Kidney capillary endothelial cell (primary cell): ENCODE results near the gene KRTAP2-2.

Source experiments
- DNase-seq: peaks from one replicate; pipeline ENCODE4 v3.0.0-alpha.2; 2018; ENCODE audit warnings: low spot score

KRTAP2-2 gene

GRCh38 chr17:41020336-41020735, 34.7 kb downstream of the KRTAP2-2 start:
- no peak for DNase-seq

- DNase-seq: no peak
Observed at GRCh38 chr17:41019415-41019814, 35.6 kb downstream of the KRTAP2-2 start.

- no peak for DNase-seq
Observed at GRCh38 chr17:41018541-41018940, 36.5 kb downstream of the KRTAP2-2 start.

- no peak for DNase-seq
Observed at GRCh38 chr17:41016578-41017215, 38.3 kb downstream of the KRTAP2-2 start.

GRCh38 chr17:41015454-41015853, 39.6 kb downstream of the KRTAP2-2 start:
- DNase-seq: no peak

- no peak for DNase-seq
Observed at GRCh38 chr17:41013606-41014005, 41.4 kb downstream of the KRTAP2-2 start.

- DNase-seq: no peak
Observed at GRCh38 chr17:41013181-41013580, 41.8 kb downstream of the KRTAP2-2 start.

GRCh38 chr17:41012326-41013120, 42.5 kb downstream of the KRTAP2-2 start:
- no peak for DNase-seq

- DNase-seq: no peak
Observed at GRCh38 chr17:41010441-41010840, 44.6 kb downstream of the KRTAP2-2 start.

GRCh38 chr17:41009936-41010335, 45.1 kb downstream of the KRTAP2-2 start:
- DNase-seq: no peak

- no peak for DNase-seq
Observed at GRCh38 chr17:41009301-41009760, 45.7 kb downstream of the KRTAP2-2 start.

GRCh38 chr17:41008811-41009210, 46.2 kb downstream of the KRTAP2-2 start, which contains the start of gene KRTAP3-1:
Gene KRTAP3-1, minus strand, starts transcription at chr17:41009128. Its CDS starts 54 bp downstream, at chr17:41009074.
- no peak for DNase-seq
